HepG2 (cell line): ENCODE measurements around the gene ARL3. TPM values are rescaled to one million over a fixed set of nuclear protein-coding genes. Genes with fewer than 3 reads are reported as not detected.

Experiments
- HOXA9 ChIP-seq: sonication (generic); formaldehyde crosslinking; IDR thresholded peaks from 2 replicates; pipeline ENCODE4 v1.8.1; 2022; ENCODE audit warnings: missing genetic modification reagents, mild to moderate bottlenecking, moderate library complexity, borderline replicate concordance
- KLF15 ChIP-seq: sonication (generic); formaldehyde crosslinking; IDR thresholded peaks from 2 replicates; pipeline ENCODE4 v1.8.1; 2023; ENCODE audit warnings: borderline replicate concordance, mild to moderate bottlenecking, inconsistent platforms, missing genetic modification reagents, mixed read lengths
- MBNL3 ChIP-seq: fragments of 250-450 bp; sonication (Bioruptor Pico); conservative IDR thresholded peaks from 2 replicates; pipeline ENCODE4 v1.8.0; 2022; ENCODE audit warnings: mild to moderate bottlenecking, inconsistent platforms
- NCOR1 ChIP-seq: fragments of 200-600 bp; sonication (generic); IDR thresholded peaks from 2 replicates; pipeline ENCODE4 v1.7.0; 2017; ENCODE audit warnings: antibody characterized with exemption, low read length, borderline replicate concordance
- RAD51 ChIP-seq: fragments of 450-650 bp; IDR thresholded peaks from 2 replicates; pipeline ENCODE4 v1.6.1; 2016; ENCODE audit warnings: borderline replicate concordance
- SAP130 ChIP-seq: IDR thresholded peaks from 2 replicates; pipeline ENCODE4 v1.6.1; 2016; ENCODE audit warnings: low read depth
- SKI ChIP-seq: fragments of 450-650 bp; IDR thresholded peaks from one replicate; pipeline ENCODE4 v1.6.1; 2018; ENCODE audit warnings: mild to moderate bottlenecking; ENCODE audit not compliant: partially characterized antibody
- SMAD1 ChIP-seq: sonication (generic); formaldehyde crosslinking; IDR thresholded peaks from 2 replicates; pipeline ENCODE4 v1.4.0; 2020; ENCODE audit warnings: missing genetic modification reagents, low read depth, mild to moderate bottlenecking, borderline replicate concordance
- STAT5B ChIP-seq: sonication (generic); formaldehyde crosslinking; IDR thresholded peaks from 2 replicates; pipeline ENCODE4 v1.4.0; 2020; ENCODE audit warnings: missing genetic modification reagents
- TAF1 ChIP-seq: sonication (generic); formaldehyde crosslinking; IDR thresholded peaks from 2 replicates; pipeline ENCODE4 v1.4.0; 2020; ENCODE audit warnings: missing genetic modification reagents
- TARDBP ChIP-seq: sonication (generic); formaldehyde crosslinking; IDR thresholded peaks from 2 replicates; pipeline ENCODE4 v1.8.0; 2022; ENCODE audit warnings: mild to moderate bottlenecking, missing genetic modification reagents
- TBX3 ChIP-seq: fragments of 450-650 bp; IDR thresholded peaks from 2 replicates; pipeline ENCODE4 v1.6.1; 2017; ENCODE audit warnings: antibody characterized with exemption, mild to moderate bottlenecking, inconsistent platforms, borderline replicate concordance
- TEAD3 ChIP-seq: optimal IDR thresholded peaks from 2 replicates; pipeline ENCODE3; 2016; ENCODE audit warnings: borderline replicate concordance
- ZNF543 ChIP-seq: sonication (generic); formaldehyde crosslinking; IDR thresholded peaks from 2 replicates; pipeline ENCODE4 v1.4.0; 2020; ENCODE audit warnings: mild to moderate bottlenecking, missing genetic modification reagents
- ZNF605 ChIP-seq: sonication (generic); formaldehyde crosslinking; IDR thresholded peaks from 2 replicates; pipeline ENCODE4 v1.8.0; 2022; ENCODE audit warnings: mild to moderate bottlenecking, missing genetic modification reagents
- ZNF609 ChIP-seq: sonication (generic); formaldehyde crosslinking; IDR thresholded peaks from 2 replicates; pipeline ENCODE4 v1.4.0; 2020; ENCODE audit warnings: mild to moderate bottlenecking, missing genetic modification reagents, borderline replicate concordance
- ZSCAN20 ChIP-seq: sonication (generic); formaldehyde crosslinking; IDR thresholded peaks from 2 replicates; pipeline ENCODE4 v1.4.0; 2020; ENCODE audit warnings: missing genetic modification reagents, mild to moderate bottlenecking, borderline replicate concordance
- ZZZ3 ChIP-seq: sonication (generic); formaldehyde crosslinking; IDR thresholded peaks from 2 replicates; pipeline ENCODE4 v1.4.0; 2020; ENCODE audit warnings: missing genetic modification reagents, mild to moderate bottlenecking, borderline replicate concordance
- polyA plus RNA-seq, 8 experiments: library from polyadenylated mRNA; depleted of rRNA in 3 of 8; stranded (reverse) in 7 of 8; unstranded in 1 of 8; fragments of >200 nt; fragmentation: Illumina TruSeq in 4 of 8; extraction: Trizol in 4 of 8; gene quantifications; 2 replicates each; pipeline versions ENCODE4 v1.2.1 to v1.2.3, GENCODE V29; 2011 to 2016; ENCODE audit warnings: low read depth in 4 of 8, missing spikeins in 1 of 8, mixed read lengths in 1 of 8; ENCODE audit not compliant: insufficient read depth in 1 of 8
- total RNA-seq, 5 experiments: library from RNA; depleted of rRNA; stranded (reverse); fragments of >200 nt; fragmentation: Illumina TruSeq; extraction: Trizol; gene quantifications; 2 replicates each; pipeline ENCODE4 v1.2.3, GENCODE V29; 2016; ENCODE audit warnings: low read depth in 1 of 5
- TF ChIP-seq, protein P1 (sequence below): sonication (generic); formaldehyde crosslinking; IDR thresholded peaks from 2 replicates; pipeline ENCODE4 v1.8.0; 2022; ENCODE audit warnings: low read depth, missing genetic modification reagents
- TF ChIP-seq, protein P2 (sequence below): sonication (generic); formaldehyde crosslinking; IDR thresholded peaks from 2 replicates; pipeline ENCODE4 v1.4.0; 2020; ENCODE audit warnings: missing genetic modification reagents, borderline replicate concordance
- TF ChIP-seq, protein P3 (sequence below), 2 experiments: fragments of 450-650 bp in 1 of 2; sonication (generic) in 1 of 2; formaldehyde crosslinking; IDR thresholded peaks; 2 replicates each; pipeline versions ENCODE4 v1.5.0 to v1.8.0; 2020 to 2022; ENCODE audit warnings: mild to moderate bottlenecking in 1 of 2, missing genetic modification reagents in 1 of 2

The ARL3 gene
- total and polyA plus RNA-seq, 2 of the 13 experiments (the other 11 are each of a cell fraction or from before 2014, with no cell fraction given): 5.2 to 6.6 TPM

DNA sequence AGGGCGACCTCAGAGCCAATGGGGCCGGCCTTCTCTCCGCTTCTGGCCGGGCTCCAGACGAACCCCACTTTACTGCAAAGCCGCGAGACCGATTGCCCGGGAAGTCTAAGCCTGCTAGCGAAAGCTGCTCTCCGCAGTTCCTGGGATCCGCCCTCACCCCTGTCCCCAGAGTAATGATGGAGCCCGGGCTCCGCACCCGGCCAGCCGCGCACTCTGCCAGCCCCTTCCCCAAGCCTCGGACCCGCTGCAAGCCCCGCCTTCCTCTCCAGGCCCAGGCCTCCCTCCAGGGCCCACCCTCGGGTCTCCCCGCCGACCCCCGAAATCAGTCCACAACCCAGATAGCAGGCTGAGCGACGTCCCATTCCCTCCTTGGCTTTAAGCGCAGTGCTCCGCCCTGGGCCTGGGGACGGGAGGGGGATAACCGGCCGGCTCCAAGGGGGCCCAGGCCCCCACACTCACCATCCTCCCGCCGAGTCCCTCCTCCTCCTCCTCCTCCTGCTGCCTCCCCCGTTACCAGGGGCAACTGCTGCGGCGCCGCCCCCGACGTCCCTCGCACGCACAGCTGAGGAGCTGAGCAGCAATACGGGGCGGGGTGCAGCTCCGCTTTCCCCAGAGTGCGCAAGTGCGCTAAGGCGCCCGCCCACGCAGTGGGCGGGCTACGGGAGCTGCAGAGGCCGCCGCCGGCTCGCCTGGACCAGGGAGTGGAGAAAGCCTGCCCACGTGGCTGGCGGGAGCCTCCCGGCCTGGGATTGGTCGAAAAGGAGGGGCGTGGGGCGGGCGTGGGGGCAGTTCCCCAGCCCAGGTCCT, at the start of gene ARL3 (continued):
- TF ChIP-seq, protein P1, sequence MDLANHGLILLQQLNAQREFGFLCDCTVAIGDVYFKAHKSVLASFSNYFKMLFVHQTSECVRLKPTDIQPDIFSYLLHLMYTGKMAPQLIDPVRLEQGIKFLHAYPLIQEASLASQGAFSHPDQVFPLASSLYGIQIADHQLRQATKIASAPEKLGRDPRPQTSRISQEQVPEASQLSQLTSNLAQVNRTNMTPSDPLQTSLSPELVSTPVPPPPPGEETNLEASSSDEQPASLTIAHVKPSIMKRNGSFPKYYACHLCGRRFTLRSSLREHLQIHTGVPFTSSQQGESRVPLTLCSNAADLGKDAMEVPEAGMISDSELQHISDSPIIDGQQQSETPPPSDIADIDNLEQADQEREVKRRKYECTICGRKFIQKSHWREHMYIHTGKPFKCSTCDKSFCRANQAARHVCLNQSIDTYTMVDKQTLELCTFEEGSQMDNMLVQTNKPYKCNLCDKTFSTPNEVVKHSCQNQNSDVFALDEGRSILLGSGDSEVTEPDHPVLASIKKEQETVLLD (CRISPR knock-in tag): peak; percentile 73
- TF ChIP-seq, protein P2, sequence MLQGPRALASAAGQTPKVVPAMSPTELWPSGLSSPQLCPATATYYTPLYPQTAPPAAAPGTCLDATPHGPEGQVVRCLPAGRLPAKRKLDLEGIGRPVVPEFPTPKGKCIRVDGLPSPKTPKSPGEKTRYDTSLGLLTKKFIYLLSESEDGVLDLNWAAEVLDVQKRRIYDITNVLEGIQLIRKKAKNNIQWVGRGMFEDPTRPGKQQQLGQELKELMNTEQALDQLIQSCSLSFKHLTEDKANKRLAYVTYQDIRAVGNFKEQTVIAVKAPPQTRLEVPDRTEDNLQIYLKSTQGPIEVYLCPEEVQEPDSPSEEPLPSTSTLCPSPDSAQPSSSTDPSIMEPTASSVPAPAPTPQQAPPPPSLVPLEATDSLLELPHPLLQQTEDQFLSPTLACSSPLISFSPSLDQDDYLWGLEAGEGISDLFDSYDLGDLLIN (CRISPR knock-in tag): no peak; the same call in 1 of the 2 replicates
- TF ChIP-seq HOXA9: no peak
- no peak for TF ChIP-seq TEAD3 (CRISPR knock-in tag)
- TF ChIP-seq ZNF605 (CRISPR knock-in tag): no peak
- TF ChIP-seq, protein P3, sequence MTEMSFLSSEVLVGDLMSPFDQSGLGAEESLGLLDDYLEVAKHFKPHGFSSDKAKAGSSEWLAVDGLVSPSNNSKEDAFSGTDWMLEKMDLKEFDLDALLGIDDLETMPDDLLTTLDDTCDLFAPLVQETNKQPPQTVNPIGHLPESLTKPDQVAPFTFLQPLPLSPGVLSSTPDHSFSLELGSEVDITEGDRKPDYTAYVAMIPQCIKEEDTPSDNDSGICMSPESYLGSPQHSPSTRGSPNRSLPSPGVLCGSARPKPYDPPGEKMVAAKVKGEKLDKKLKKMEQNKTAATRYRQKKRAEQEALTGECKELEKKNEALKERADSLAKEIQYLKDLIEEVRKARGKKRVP (CRISPR knock-in tag; IDR thresholded peaks at IDR 0.05): peak in 1 of 2 experiments; percentile 52; a peak in 2 of 4 replicates
- no peak for TF ChIP-seq TARDBP (CRISPR knock-in tag)
- TF ChIP-seq ZSCAN20 (CRISPR knock-in tag): no peak
- no peak for TF ChIP-seq ZZZ3
- no peak for TF ChIP-seq MBNL3
- TF ChIP-seq STAT5B (CRISPR knock-in tag): no peak
- peak; percentile 87 for TF ChIP-seq SAP130 (CRISPR knock-in tag)
- peak; percentile 89; the same call in 1 of the 2 replicates for TF ChIP-seq KLF15
- 0 out of 2 replicates have a peak, but pooled peaks have one; percentile 9 for TF ChIP-seq TBX3
- peak; percentile 43; the same call in 1 of the 2 replicates for TF ChIP-seq TAF1
- TF ChIP-seq NCOR1: no peak
- no peak for TF ChIP-seq SMAD1 (CRISPR knock-in tag)
- TF ChIP-seq SKI: peak; percentile 9
- no peak for TF ChIP-seq ZNF609 (CRISPR knock-in tag)
- TF ChIP-seq RAD51: peak; percentile 45; the same call in 1 of the 2 replicates
- TF ChIP-seq ZNF543 (CRISPR knock-in tag): no peak; the same call in 1 of the 2 replicates
